Lung (tissue), 12 donors: ENCODE results near the gene GBE1. TPM values are rescaled to one million over a fixed set of nuclear protein-coding genes. Genes with fewer than 3 reads are reported as not detected.

Source experiments
- ATAC-seq: fragments of 200-7000 bp; cut with Tn5 transposase; one replicate; pipeline ENCODE4 v1.9.1; 2020; ENCODE audit warnings: moderate number of reproducible peaks; ENCODE audit not compliant: insufficient read depth, low FRiP score
- DNase-seq, 3 donors: peaks; one replicate each; pipeline ENCODE4 v3.0.0-alpha.2; 2013 to 2017
- H3K27ac ChIP-seq, 2 donors: one replicate each; pipeline ENCODE4 v1.5.1; 2013; ENCODE audit warnings: mild to moderate bottlenecking in 2 of 2, moderate library complexity in 2 of 2, control low read depth in 1 of 2, inconsistent platforms in 1 of 2, low read depth in 1 of 2, low read length in 1 of 2
- H3K27me3 ChIP-seq, 3 donors: one replicate each; pipeline ENCODE4 v1.5.1; 2013; ENCODE audit warnings: low read length in 2 of 3; ENCODE audit not compliant: control insufficient read depth in 3 of 3, insufficient read depth in 3 of 3
- H3K36me3 ChIP-seq, 4 donors: one replicate each; pipeline ENCODE4 v1.5.1; 2013; ENCODE audit warnings: low read length in 4 of 4, mild to moderate bottlenecking in 1 of 4, moderate library complexity in 1 of 4; ENCODE audit not compliant: control insufficient read depth in 4 of 4, insufficient read depth in 4 of 4
- H3K4me1 ChIP-seq, 5 donors: one replicate each; pipeline ENCODE4 v1.5.1; 2013; ENCODE audit warnings: low read length in 5 of 5, mild to moderate bottlenecking in 2 of 5, moderate library complexity in 1 of 5; ENCODE audit not compliant: control insufficient read depth in 5 of 5, insufficient read depth in 5 of 5
- H3K4me3 ChIP-seq: one replicate; pipeline ENCODE4 v1.5.1; 2013; ENCODE audit warnings: mild to moderate bottlenecking, control low read depth, moderate library complexity
- H3K9ac ChIP-seq, 2 donors: one replicate each; pipeline ENCODE4 v1.5.1; 2013; ENCODE audit warnings: low read length in 2 of 2, control low read depth in 1 of 2; ENCODE audit not compliant: insufficient read depth in 1 of 2
- H3K9me3 ChIP-seq, 4 donors: one replicate each; pipeline ENCODE4 v1.5.1; 2013; ENCODE audit warnings: low read length in 3 of 4, mild to moderate bottlenecking in 1 of 4, moderate library complexity in 1 of 4; ENCODE audit not compliant: control insufficient read depth in 4 of 4, insufficient read depth in 3 of 4
- CTCF ChIP-seq: IDR thresholded peaks from 2 replicates; pipeline ENCODE4 v1.5.1; 2012; ENCODE audit warnings: mild to moderate bottlenecking; ENCODE audit errors: control extremely low read depth, extremely low read depth
- WGBS, 2 donors: extraction: QIAGEN DNeasy Blood & Tissue Kit; methylation state at CpG; one replicate each; pipeline ENCODE4 v1.1.7; 2013; 5-methylcytosine and 5-hydroxymethylcytosine counted together
- polyA plus RNA-seq, 2 donors: library from polyadenylated mRNA; stranded (reverse); fragments of 200-250 nt; gene quantifications; one replicate each; pipeline ENCODE4 v1.2.1, GENCODE V29; 2013
- total RNA-seq, 2 donors: library from RNA; depleted of rRNA in 1 of 2; stranded (reverse); fragments of >200 nt in 1 of 2; gene quantifications; one replicate each; pipeline ENCODE4 v1.2.1, GENCODE V29; 2014 to 2021
- donor health status: control.
- donor health status: control.
- donor health status: Bipolar disorder and iron deficiency.
- donor health status: healthy.
- donor health status: DM: yes; HTN: yes; CAD: no.

Gene GBE1
- total and polyA plus RNA-seq, 4 donors: 10.5 to 39.1 (median 31.6) TPM

GRCh38 chr3:81572201-81572756, 189.2 kb downstream of the GBE1 start:
- no peak for TF ChIP-seq CTCF
- peaks cover 0 to 22% (median 0%) of the 10 kb centered on the region in 4 donors for H3K36me3 ChIP-seq
- H3K4me1 ChIP-seq: peaks cover 0 to 3% (median 0%) of the 10 kb centered on the region in 5 donors
- no peaks in the 10 kb centered on the region for H3K9me3 ChIP-seq
- no peak overlapping the region for H3K4me3 ChIP-seq
- H3K27ac ChIP-seq: no peak overlapping the region
- 100% methylated on average over 1 of the region's 1 CpG for WGBS, 2 donors
- DNase-seq (no peak), ATAC-seq (no peak)
- H3K27me3 ChIP-seq: no peaks in the 10 kb centered on the region
- no peak overlapping the region for H3K9ac ChIP-seq

- peaks cover 0 to 19% (median 2%) of the 10 kb centered on the region in 4 donors for H3K36me3 ChIP-seq
- H3K27me3 ChIP-seq: no peaks in the 10 kb centered on the region
- no peak for ATAC-seq
- H3K4me1 ChIP-seq: peaks cover 0 to 3% (median 0%) of the 10 kb centered on the region in 5 donors
- peaks cover 0 to 3% (median 0%) of the 10 kb centered on the region in 4 donors for H3K9me3 ChIP-seq
- 69 to 90% methylated on average over 5 of the region's 5 CpGs for WGBS, 2 donors
- no peak overlapping the region for H3K27ac ChIP-seq
- no peak for TF ChIP-seq CTCF
- no peak for DNase-seq
- H3K4me3 ChIP-seq: no peak overlapping the region
- H3K9ac ChIP-seq: no peak overlapping the region
Measured at GRCh38 chr3:81568378-81568777, 193.1 kb downstream of the GBE1 start.

GRCh38 chr3:81565041-81565440, 196.4 kb downstream of the GBE1 start:
- no peak for TF ChIP-seq CTCF

GRCh38 chr3:81558106-81558505, 203.3 kb downstream of the GBE1 start:
- no peak overlapping the region for H3K27ac ChIP-seq
- H3K27me3 ChIP-seq: no peaks in the 10 kb centered on the region
- WGBS, 2 donors: 0 to 93% methylated on average over 1 of the region's 1 CpG
- peaks cover 0 to 11% (median under 1%) of the 10 kb centered on the region in 4 donors for H3K36me3 ChIP-seq
- peaks cover 0 to 12% (median 6%) of the 10 kb centered on the region in 5 donors for H3K4me1 ChIP-seq
- H3K9me3 ChIP-seq: no peaks in the 10 kb centered on the region
- no peak for DNase-seq
- ATAC-seq: no peak
- H3K9ac ChIP-seq: no peak overlapping the region
- no peak overlapping the region for H3K4me3 ChIP-seq
- TF ChIP-seq CTCF: no peak

More at GRCh38 chr3:81565041-81565440, 196.4 kb downstream of the GBE1 start:
- Histone ChIP-seq H3K9me3 (peaks cover 0 to 3% (median 0%) of the 10 kb centered on the region in 4 donors), H3K27me3 (no peaks in the 10 kb centered on the region), H3K27ac (no peak overlapping the region), H3K4me3 (no peak overlapping the region), H3K4me1 (peaks cover 0 to 3% (median 0%) of the 10 kb centered on the region in 5 donors), H3K36me3 (peaks cover 0 to 33% (median 2%) of the 10 kb centered on the region in 4 donors), H3K9ac (no peak overlapping the region)
- no peak for ATAC-seq
- WGBS, 2 donors: 97 to 98% methylated on average over 2 of the region's 2 CpGs
- DNase-seq: no peak
